ENCODE measurements around the gene KPNA4.

KPNA4 gene

GRCh38 chr3:160553827-160554226, 11.5 kb downstream of the KPNA4 start:
- no peak for DNase-seq (ENCODE audit: low spot score)
- in situ Hi-C loops (cut with MboI; ENCODE audit: low sequenced_read_pairs, unreplicated experiment): no loop called here
- TF ChIP-seq CTCF (IDR thresholded peaks at IDR 0.05; ENCODE audit: borderline replicate concordance, control extremely low read depth, extremely low read depth, insufficient read depth, missing control alignments): no peak

- DNase-seq (ENCODE audit: low spot score): no peak
- in situ Hi-C loops (cut with MboI; ENCODE audit: low sequenced_read_pairs, unreplicated experiment): no loop called here
- TF ChIP-seq CTCF (IDR thresholded peaks at IDR 0.05; ENCODE audit: borderline replicate concordance, control extremely low read depth, extremely low read depth, insufficient read depth, missing control alignments): no peak
These were observed 18.6 kb downstream of the KPNA4 start for GRCh38 chr3:160546727-160547126.

GRCh38 chr3:160545504-160545871, 19.9 kb downstream of the KPNA4 start:
- in situ Hi-C loops (cut with MboI; ENCODE audit: low sequenced_read_pairs, unreplicated experiment): no loop called here
- no peak for DNase-seq (ENCODE audit: low spot score)
- TF ChIP-seq CTCF (IDR thresholded peaks at IDR 0.05; ENCODE audit: borderline replicate concordance, control extremely low read depth, extremely low read depth, insufficient read depth, missing control alignments): no peak

GRCh38 chr3:160544844-160545503, 20.4 kb downstream of the KPNA4 start:
- DNase-seq (ENCODE audit: low spot score): no peak
- in situ Hi-C loops (cut with MboI; ENCODE audit: low sequenced_read_pairs, unreplicated experiment): no loop called here

GRCh38 chr3:160540551-160540950, 24.8 kb downstream of the KPNA4 start:
- TF ChIP-seq CTCF (IDR thresholded peaks at IDR 0.05; ENCODE audit: borderline replicate concordance, control extremely low read depth, extremely low read depth, insufficient read depth, missing control alignments): no peak
- no peak for DNase-seq (ENCODE audit: low spot score)
- in situ Hi-C loops (cut with MboI; ENCODE audit: low sequenced_read_pairs, unreplicated experiment): no loop called here

More at GRCh38 chr3:160544844-160545503, 20.4 kb downstream of the KPNA4 start:
- TF ChIP-seq CTCF (IDR thresholded peaks at IDR 0.05; ENCODE audit: borderline replicate concordance, control extremely low read depth, extremely low read depth, insufficient read depth, missing control alignments): no peak

GRCh38 chr3:160538895-160539294, 26.5 kb downstream of the KPNA4 start:
- TF ChIP-seq CTCF (IDR thresholded peaks at IDR 0.05; ENCODE audit: borderline replicate concordance, control extremely low read depth, extremely low read depth, insufficient read depth, missing control alignments): no peak
- in situ Hi-C loops (cut with MboI; ENCODE audit: low sequenced_read_pairs, unreplicated experiment): no loop called here
- DNase-seq (ENCODE audit: low spot score): no peak

Data from GM13976 (cell line).